Panc1 (cell line): ENCODE measurements around the gene PROSER3. TPM values are rescaled to one million over a fixed set of nuclear protein-coding genes. Genes with fewer than 3 reads are reported as not detected.

Experiments used
- ATAC-seq: fragments of 200-7000 bp; cut with Tn5 transposase; 2 replicates; pipeline ENCODE4 v1.9.1; 2020; ENCODE audit warnings: mild to moderate bottlenecking, moderate library complexity
- BruUV-seq: library from RNA; stranded (reverse); fragments of 400-500 nt; replicated peaks from 2 replicates; lab custom pipeline; 2021; lab: Mats Ljungman, UMichigan
- CTCF ChIA-PET: fragments of 300-600 bp; sonication (Branson Sonifier 250); formaldehyde crosslinking; loops from one replicate; lab custom pipeline; 2022; ENCODE audit warnings: antibody characterized with exemption; lab: Charles Lee
- POLR2A ChIA-PET: fragments of 300-600 bp; sonication (Branson Sonifier 250); formaldehyde crosslinking; loops from one replicate; lab custom pipeline; 2022; ENCODE audit warnings: antibody characterized with exemption; lab: Charles Lee
- DNase-seq: peaks from one replicate; pipeline ENCODE4 v3.0.0-alpha.2; 2010; ENCODE audit warnings: low read depth, low spot score
- H3K27ac ChIP-seq: 2 replicates; pipeline ENCODE4 v1.5.1; 2011; ENCODE audit warnings: mild to moderate bottlenecking, low read length, inconsistent platforms
- H3K27me3 ChIP-seq: fragments of 200-500 bp; sonication (Bioruptor generic); 2 replicates; pipeline ENCODE4 v1.6.0; 2014; ENCODE audit warnings: low read length, inconsistent platforms; ENCODE audit not compliant: control insufficient read depth, insufficient read depth
- H3K36me3 ChIP-seq: fragments of 200-500 bp; sonication (Bioruptor generic); 2 replicates; pipeline ENCODE4 v1.5.1; 2014; ENCODE audit warnings: inconsistent platforms, mild to moderate bottlenecking, low read length, moderate library complexity; ENCODE audit not compliant: control insufficient read depth, insufficient read depth
- H3K4me1 ChIP-seq: 2 replicates; pipeline ENCODE4 v1.5.1; 2011; ENCODE audit warnings: inconsistent platforms, mild to moderate bottlenecking, low read length, moderate library complexity; ENCODE audit not compliant: control insufficient read depth, insufficient read depth
- H3K4me3 ChIP-seq, 2 experiments: 2 replicates each; pipeline ENCODE4 v1.5.1; 2011 to 2012; ENCODE audit warnings: low read depth in 2 of 2, low read length in 2 of 2, mild to moderate bottlenecking in 2 of 2, inconsistent platforms in 1 of 2, moderate library complexity in 1 of 2
- H3K9me3 ChIP-seq: fragments of 200-500 bp; sonication (Bioruptor generic); 2 replicates; pipeline ENCODE4 v1.5.1; 2014; ENCODE audit warnings: low read depth, mild to moderate bottlenecking, inconsistent platforms, low read length, moderate library complexity; ENCODE audit not compliant: control insufficient read depth, insufficient read depth
- POLR2AphosphoS5 ChIP-seq: IDR thresholded peaks from 2 replicates; pipeline ENCODE4 v1.6.1; 2012; ENCODE audit warnings: mild to moderate bottlenecking, low read depth, low read length, moderate library complexity
- REST ChIP-seq, 2 experiments: IDR thresholded peaks; 2 replicates each; pipeline ENCODE4 v1.6.1; 2011 to 2012; ENCODE audit warnings: low read depth in 2 of 2, control low read depth in 1 of 2, low read length in 1 of 2, mild to moderate bottlenecking in 1 of 2, moderate library complexity in 1 of 2; ENCODE audit not compliant: insufficient read depth in 1 of 2
- SIN3A ChIP-seq: IDR thresholded peaks from 2 replicates; pipeline ENCODE4 v1.6.1; 2012; ENCODE audit warnings: low read depth, mild to moderate bottlenecking, low read length, moderate library complexity, borderline replicate concordance; ENCODE audit not compliant: insufficient read depth
- in situ Hi-C: cut with HindIII; loops from 2 replicates; pipeline ENCODE4 v1.10.0; 2016; ENCODE audit warnings: low sequenced_read_pairs, low pct_unique_long_range_greater_than_20kb
- intact Hi-C: fragments of 100-400 bp; cut with micrococcal nuclease; formaldehyde crosslinking; loops from one replicate; pipeline ENCODE4 v1.10.0; 2022; ENCODE audit not compliant: unreplicated experiment
- total RNA-seq: library from RNA; stranded (reverse); gene quantifications from one replicate; pipeline ENCODE4 v1.2.1, GENCODE V29; 2021; ENCODE audit not compliant: unreplicated experiment

Gene PROSER3
- total RNA-seq, 1 experiment from 2014 or later, result 63.9 TPM

GRCh38 chr19:35783469-35784434 lies 25.8 kb downstream of the PROSER3 start:
- intact Hi-C loops, result no loop called here
- no peaks in the 10 kb centered on the region for H3K27me3 ChIP-seq
- TF ChIP-seq POLR2AphosphoS5 (no peak), SIN3A (no peak), REST (IDR thresholded peaks at IDR 0.05; ENCODE audit: insufficient read depth in 1 of 2, low read depth in 2 of 2, low read length in 1 of 2) (no peak)
- CTCF ChIA-PET, result interaction anchor here (0.6 to 0.7 kb wide), 2 partner anchors 22 to 36 kb away, joined by 4 read pairs; no protein-coding TSS in a partner anchor
- no peak overlapping the region for H3K4me3 ChIP-seq
- no peak overlapping the region for H3K27ac ChIP-seq
- in situ Hi-C loops, result no loop called here
- H3K36me3 ChIP-seq, result no peaks in the 10 kb centered on the region
- no peaks in the 10 kb centered on the region for H3K9me3 ChIP-seq
- ATAC-seq (no peak), DNase-seq (no peak)
- no TSS peak for BruUV-seq
- POLR2A ChIA-PET, result interaction anchor here (0.7 kb wide), 1 partner anchor 72 kb away, joined by 15 read pairs; no protein-coding TSS in a partner anchor
- H3K4me1 ChIP-seq, result no peaks in the 10 kb centered on the region; the same call in 1 of the 2 replicates

GRCh38 chr19:35784503-35785338 lies 26.7 kb downstream of the PROSER3 start:
- BruUV-seq, result no TSS peak
- H3K36me3 ChIP-seq, result no peaks in the 10 kb centered on the region
- TF ChIP-seq POLR2AphosphoS5 (no peak), REST (IDR thresholded peaks at IDR 0.05; ENCODE audit: insufficient read depth in 1 of 2, low read depth in 2 of 2, low read length in 1 of 2) (no peak)
- CTCF ChIA-PET, result interaction anchor here (0.6 to 0.7 kb wide), 2 partner anchors 23 to 35 kb away, joined by 4 read pairs; no protein-coding TSS in a partner anchor
- DNase-seq (no peak), ATAC-seq (no peak)
- no peaks in the 10 kb centered on the region for H3K9me3 ChIP-seq
- no peak overlapping the region for H3K4me3 ChIP-seq
- no peak overlapping the region for H3K27ac ChIP-seq
- in situ Hi-C loops, result no loop called here
- POLR2A ChIA-PET, result interaction anchor here (0.7 kb wide), 1 partner anchor 71 kb away, joined by 15 read pairs; no protein-coding TSS in a partner anchor
- intact Hi-C loops, result no loop called here
- no peaks in the 10 kb centered on the region for H3K27me3 ChIP-seq
- H3K4me1 ChIP-seq, result no peaks in the 10 kb centered on the region; the same call in 1 of the 2 replicates
